NCI-H446 treated with DMSO at 0.1 percent for 48 hours (cell line): Measurements from ENCODE around the gene TNS3.

Experiments
- DNase-seq: peaks from one replicate; lab custom pipeline; 2025; lab: John Stamatoyannopoulos, UW

TNS3 gene

GRCh38 chr7:47303695-47304453 is 278.0 kb downstream of the TNS3 start:
- DNase-seq = no peak

DNA sequence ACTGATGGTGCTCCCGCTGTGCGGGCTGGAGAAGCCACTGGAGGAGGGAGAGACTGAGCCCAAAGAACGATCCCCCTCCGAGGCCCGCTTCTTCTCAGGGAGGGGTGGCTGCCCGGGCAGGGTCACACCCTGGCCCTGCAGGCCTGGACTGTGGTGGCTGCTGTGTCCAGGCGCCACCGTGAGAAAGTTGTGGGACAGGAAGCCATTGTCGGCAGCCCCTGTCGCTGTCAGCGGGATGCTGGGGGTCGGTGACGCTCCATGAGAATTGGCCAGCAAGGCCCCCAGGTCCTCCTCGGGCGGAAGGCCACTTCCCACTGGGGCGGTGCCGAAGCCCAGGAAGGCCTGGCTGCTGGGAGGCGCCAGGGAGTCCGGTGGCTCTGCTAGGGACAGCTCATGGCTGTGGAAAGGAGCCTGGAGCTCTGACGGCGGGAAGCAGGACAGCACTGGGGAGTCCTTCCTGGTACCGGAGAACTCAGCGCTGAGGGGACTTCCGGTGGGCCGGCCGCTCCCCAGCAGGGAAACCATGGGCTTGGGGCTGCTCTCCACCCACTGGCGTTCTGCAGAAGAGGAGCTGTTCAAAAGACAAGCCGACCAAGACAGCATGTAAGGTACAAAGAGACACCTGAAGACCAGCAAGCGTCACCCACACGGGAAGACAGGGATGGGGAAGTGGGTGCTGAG is 278.8 kb downstream of the TNS3 start:
- no peak for DNase-seq

DNA sequence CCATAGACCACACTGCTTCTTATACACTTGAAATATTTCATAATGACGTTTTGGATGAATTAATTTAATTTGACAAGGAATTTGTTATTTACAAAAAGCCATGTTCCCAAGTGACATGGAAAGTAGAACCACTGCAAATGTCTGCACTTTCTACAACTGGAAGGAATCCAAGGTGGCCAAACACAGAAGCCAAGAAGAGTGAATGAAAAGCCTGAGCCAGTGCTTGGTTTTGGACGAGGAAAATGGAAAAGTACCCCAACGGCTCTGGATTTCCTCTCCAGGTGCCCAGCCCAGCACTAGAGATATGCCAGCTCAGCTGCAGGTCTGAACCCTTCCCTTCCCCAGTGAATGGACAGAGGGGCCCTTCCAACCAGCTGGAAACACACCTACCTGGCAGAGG is 279.4 kb downstream of the TNS3 start:
- DNase-seq = no peak

GRCh38 chr7:47301657-47302295 is 280.1 kb downstream of the TNS3 start:
- no peak for DNase-seq

- no peak for DNase-seq
Measured at GRCh38 chr7:47301105-47301477, 280.8 kb downstream of the TNS3 start.

DNA sequence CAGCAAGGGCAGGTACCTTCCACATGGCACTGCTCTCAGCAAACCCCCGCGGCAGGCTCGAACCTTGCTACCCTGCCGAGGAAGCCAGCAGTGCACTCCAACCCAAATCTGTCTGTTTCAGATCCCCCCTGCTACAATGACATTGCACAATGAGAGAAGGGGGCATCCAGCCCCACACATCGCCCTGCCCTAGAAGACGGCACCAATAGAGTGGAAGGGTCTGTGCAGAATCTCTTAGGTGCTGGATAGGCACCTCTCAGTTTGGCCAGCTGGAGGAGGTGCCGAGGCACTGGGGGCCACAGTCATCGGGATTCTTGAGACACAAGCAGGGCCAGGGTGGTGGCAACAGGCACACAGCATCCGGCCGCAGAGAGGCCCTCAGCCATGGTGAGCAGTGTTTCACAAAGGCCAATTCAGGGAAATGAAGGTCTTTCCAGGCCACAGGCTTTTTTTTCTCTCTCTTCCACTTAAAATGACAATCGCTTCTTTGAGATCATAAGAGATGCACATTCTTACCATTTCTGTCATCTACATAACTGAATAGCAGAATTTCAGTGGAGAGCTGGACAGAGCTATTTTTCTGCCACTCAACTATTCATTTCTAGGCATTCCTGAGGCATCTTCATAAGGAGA is 281.3 kb downstream of the TNS3 start:
- DNase-seq = no peak

DNA sequence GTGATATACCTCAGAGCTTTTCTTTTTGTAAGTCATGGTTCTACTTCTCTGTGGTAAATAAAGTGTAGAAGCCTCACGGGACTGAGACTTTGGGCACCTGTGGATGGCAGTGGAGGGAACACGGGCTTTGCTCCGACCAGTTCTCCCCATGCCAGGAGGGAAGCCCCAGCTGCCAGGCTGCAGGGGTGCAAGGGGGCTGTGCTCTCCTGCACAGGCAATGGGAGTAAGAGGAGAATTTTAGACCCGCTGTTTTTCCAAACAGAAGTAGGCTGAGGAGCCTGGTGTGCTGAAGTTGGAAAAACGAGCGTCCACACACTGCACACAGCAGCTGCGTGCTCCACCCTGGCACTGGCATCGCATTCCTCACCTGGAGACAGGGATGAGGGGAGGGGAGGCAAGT is 282.4 kb downstream of the TNS3 start:
- DNase-seq = no peak

DNA sequence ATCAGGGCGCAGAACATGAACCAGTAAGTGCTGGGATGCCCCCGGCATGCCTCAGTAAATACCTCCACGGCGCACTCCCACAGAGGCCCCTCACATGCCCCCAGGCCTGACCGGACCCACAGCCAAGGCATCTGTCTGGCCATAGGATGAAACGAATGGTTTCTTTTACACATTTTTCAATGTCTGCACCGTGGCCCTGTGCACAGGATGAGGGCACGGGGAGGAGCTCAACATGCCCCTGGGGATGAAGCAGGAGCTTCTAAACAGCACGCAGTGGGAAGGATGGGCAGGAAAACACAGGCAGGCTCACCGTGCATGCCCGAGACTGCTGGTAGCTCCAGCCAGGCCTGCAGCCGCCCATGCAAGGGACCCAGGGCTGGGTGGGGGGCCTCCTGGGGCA is 283.3 kb downstream of the TNS3 start:
- DNase-seq = no peak

DNA sequence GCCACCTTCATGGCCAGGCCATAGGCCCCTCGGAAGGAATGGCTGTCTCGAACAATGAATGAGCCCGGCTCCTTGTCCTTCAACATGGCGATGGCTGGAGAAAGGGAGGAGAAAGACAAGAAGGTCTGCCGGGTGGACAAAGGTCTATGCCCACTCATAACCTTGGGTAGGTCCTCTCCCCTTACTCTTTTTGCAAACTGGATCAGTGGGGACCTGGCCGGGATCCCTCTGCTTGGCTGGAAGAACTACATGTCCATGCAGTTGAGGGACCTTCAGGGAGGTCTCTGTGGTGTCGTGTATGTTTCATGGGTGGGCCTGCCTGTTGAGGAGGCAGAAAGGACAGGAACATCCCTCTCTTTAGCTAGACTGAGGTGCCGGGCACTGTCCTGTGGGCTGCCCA is 284.8 kb downstream of the TNS3 start:
- DNase-seq = no peak

- DNase-seq = no peak
Measured at GRCh38 chr7:47295606-47296005, 286.3 kb downstream of the TNS3 start.

DNA sequence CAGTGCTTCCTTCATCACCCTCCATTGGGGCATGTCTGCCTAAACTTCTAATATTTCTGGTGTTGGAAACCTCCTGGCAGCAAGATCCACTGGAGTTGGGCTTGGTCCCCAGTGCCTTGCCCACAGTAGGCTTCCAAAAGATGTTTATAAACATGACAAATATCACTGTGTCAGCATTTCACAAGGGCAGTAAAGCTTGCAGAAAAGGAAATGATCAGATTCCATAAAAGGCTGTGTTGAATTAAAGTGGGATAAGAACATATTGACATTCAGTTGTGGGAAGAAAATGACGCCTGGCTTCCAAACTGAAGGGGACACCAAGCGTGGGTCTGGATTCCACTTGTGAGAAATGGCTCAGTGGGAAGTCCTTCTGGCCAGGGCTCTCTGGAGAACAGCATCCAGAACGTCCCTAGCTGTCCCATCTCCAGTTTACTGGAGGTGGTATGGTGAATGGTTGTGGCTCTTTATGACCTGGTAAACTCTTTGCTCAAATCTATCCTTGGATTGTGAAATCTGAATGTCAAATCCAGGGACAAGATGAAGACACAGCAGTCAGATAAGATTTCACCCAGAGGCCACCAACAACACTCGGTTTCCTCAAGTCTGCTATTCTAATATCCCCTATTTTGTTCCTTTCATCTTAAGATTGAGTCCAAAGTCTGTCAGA is 287.2 kb downstream of the TNS3 start:
- no peak for DNase-seq

- no peak for DNase-seq
Measured at GRCh38 chr7:47293884-47294555, 287.9 kb downstream of the TNS3 start.

DNA sequence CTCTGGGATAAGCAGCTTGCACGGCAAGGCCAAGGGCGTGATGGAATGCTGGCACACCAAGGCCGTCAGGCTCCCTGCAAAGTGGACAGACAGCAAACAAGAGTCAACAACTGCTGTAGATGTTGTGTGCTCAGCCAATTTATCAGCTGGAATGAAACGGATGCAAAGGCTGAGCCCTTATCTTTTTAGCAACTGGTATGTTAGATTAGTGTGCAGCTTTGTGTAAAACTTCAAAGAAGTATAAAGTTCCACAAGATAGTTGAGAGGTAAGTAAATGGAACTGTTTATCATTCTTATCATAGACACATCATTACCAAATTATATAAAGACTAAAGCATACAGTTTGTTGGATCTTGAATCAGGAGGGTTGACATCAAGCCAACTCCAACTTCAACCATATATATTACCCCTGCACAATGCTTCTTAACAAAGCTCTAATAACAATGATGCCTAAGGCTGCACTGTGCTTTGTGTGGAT is 289.0 kb downstream of the TNS3 start:
- no peak for DNase-seq

DNA sequence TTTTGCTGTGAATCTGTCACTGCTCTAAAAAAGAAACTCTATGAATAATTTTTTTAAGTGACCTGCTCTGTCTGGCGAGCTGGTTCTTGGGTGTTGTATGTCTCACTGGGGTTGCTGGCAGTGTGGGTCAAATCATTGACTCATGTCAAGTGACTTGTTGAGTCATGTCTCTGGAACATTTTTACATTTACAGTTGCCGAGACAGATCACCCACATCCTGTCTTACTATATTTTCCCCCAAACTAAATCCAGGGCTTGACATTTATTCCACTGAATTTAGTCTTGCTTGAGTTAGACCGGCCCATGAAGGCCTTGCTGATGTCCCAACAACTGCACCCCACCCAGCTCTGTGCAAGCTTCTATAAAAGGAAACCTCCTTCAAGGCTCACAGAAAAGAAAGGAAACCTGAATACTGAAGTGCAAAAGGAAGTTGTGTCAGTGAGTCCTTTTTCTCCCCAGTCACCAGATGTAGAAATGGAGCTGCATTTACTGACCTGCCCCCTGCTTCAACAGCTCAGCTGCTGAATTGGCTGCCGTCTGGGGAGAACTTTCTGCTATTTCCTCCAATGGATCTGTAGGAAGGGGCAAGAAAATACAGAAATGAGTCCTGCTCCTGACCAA is 290.3 kb downstream of the TNS3 start:
- no peak for DNase-seq

DNA sequence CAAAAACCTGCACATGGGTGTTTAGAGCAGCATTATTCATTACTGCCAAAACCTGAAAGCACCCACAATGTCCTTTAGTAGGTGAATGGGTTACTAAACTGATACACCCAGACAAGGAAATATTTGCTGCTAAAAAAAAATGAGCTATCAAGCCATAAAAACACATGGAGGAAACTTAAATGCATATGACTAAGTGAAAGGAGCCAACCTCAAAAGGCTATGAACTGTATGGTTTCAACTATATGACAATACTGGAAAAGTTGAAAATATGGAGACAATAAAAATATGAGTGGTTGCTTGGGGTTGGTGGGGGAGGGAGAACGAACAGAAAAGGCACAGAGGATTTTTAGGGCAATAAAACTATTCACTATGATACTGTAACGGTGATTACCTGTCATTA is 291.0 kb downstream of the TNS3 start:
- no peak for DNase-seq

GRCh38 chr7:47290466-47290865 is 291.4 kb downstream of the TNS3 start:
- no peak for DNase-seq

GRCh38 chr7:47288060-47288459 is 293.9 kb downstream of the TNS3 start:
- DNase-seq = no peak

DNA sequence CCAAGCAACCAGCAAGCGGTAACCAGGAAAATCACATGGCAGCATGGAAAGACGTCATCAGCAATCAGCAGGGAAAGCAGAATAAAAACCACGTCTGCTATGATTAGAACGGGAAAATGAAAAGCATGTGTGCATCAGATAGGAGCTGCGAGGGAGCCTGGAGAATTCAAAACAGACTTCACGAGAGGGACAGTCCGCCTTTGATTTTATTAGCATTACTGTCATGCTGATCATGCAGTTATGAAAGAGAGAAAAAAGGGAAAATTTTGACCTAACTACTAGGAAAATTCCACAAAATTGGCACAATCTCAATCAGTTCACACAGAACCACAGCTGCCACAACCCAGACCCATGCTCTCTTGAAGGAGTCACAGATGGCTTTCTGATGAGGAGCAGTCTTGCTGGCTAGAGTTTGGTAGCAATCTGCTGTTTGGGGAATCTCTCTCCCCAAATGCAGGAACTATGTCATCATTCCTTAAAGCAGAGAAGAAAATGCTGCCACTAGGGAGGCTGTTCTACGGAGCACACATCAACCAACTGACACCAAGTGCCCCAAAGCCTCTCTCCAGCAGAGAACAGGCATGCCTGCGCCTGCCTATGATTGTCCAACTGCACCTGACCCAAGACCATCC is 295.9 kb downstream of the TNS3 start:
- DNase-seq = no peak

DNA sequence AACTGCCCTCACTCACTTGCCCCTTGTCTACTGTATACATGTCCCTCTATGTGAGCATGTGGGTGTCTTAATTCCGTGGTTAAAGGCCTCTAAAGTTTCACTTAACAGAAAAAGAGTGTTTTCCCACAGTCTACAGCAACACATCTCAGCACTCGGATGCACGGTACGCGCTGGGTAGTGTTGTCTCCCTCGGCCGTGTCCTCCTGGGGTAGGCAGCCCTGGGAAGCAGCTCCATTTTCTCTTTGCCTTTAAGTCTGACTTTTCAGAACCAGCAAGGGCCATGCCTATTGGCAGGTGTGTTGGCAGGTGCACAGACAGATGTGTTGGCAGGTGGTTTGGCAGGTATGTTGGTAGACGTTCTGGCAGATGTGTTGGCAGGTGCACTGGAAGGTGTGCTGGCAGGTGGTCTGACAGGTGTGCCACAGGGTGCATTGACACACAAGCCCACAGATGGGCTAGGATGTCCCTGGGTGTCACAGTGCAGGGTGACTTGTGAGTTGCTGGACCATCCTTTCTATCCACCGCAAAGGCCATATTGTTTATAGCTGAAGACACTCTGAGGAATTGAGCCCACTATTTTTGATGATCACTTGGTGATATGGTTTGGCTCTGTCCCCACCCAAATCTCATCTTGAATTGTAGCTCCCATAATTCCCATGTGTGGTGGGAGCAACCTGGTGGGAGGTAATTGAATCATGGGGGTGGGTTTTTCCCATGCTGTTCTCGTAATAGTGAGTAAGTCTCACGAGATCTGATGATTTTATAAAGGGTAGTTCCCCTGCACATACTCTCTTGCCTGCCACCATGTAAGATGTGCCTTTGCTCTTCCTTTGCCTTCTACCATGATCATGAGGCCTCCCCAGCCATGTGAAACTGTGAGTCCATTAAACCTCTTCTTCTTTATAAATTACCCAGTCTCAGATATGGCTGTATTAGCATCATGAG is 296.9 kb downstream of the TNS3 start:
- DNase-seq = no peak
